NCI-H1048 (cell line): Measurements from ENCODE around the gene PTPRJ.

ENCODE experiments used
- DNase-seq: peaks from one replicate; lab custom pipeline; 2025; lab: John Stamatoyannopoulos, UW

PTPRJ gene

GRCh38 chr11:48094643-48095339 is 114.4 kb downstream of the PTPRJ start:
- no peak for DNase-seq

GRCh38 chr11:48095779-48096470 is 115.6 kb downstream of the PTPRJ start:
- no peak for DNase-seq

- no peak for DNase-seq
These were observed 116.5 kb downstream of the PTPRJ start for GRCh38 chr11:48096588-48097525.

- DNase-seq: no peak
These were observed 117.7 kb downstream of the PTPRJ start for GRCh38 chr11:48098024-48098423.

GRCh38 chr11:48099916-48100446 is 119.6 kb downstream of the PTPRJ start:
- no peak for DNase-seq

GRCh38 chr11:48101044-48101733 is 120.8 kb downstream of the PTPRJ start:
- DNase-seq: no peak

- DNase-seq: no peak
These were observed 121.6 kb downstream of the PTPRJ start for GRCh38 chr11:48101958-48102357.

GRCh38 chr11:48103621-48104567 is 123.5 kb downstream of the PTPRJ start:
- peak; percentile 66 for DNase-seq

GRCh38 chr11:48104568-48104924 is 124.2 kb downstream of the PTPRJ start:
- no peak for DNase-seq

- no peak for DNase-seq
These were observed 125.0 kb downstream of the PTPRJ start for GRCh38 chr11:48105096-48105990.

GRCh38 chr11:48106166-48106565 is 125.8 kb downstream of the PTPRJ start:
- DNase-seq: no peak

- no peak for DNase-seq
These were observed 126.9 kb downstream of the PTPRJ start for GRCh38 chr11:48107188-48107704.

- DNase-seq: no peak
These were observed 128.1 kb downstream of the PTPRJ start for GRCh38 chr11:48108231-48109045.

GRCh38 chr11:48109046-48109666 is 128.8 kb downstream of the PTPRJ start:
- no peak for DNase-seq

- DNase-seq: no peak
These were observed 130.1 kb downstream of the PTPRJ start for GRCh38 chr11:48110509-48110766.

- DNase-seq: no peak
These were observed 131.5 kb downstream of the PTPRJ start for GRCh38 chr11:48111891-48112290.

- no peak for DNase-seq
These were observed 134.4 kb downstream of the PTPRJ start for GRCh38 chr11:48114740-48115139.
